HCT116 (cell line): ENCODE measurements around the gene THAP2. TPM values are rescaled to one million over a fixed set of nuclear protein-coding genes. Genes with fewer than 3 reads are reported as not detected.

Experiments
- ATAC-seq: fragments of 200-7000 bp; cut with Tn5 transposase; 2 replicates; pipeline ENCODE4 v1.9.1; 2020; ENCODE audit warnings: mild to moderate bottlenecking, moderate library complexity
- BruUV-seq: library from RNA; stranded (reverse); fragments of 400-500 nt; replicated peaks from 2 replicates; lab custom pipeline; 2021; lab: Mats Ljungman, UMichigan
- CTCF ChIA-PET: fragments of 300-600 bp; sonication (Branson Sonifier 250); formaldehyde crosslinking; loops from one replicate; lab custom pipeline; 2021; ENCODE audit warnings: antibody characterized with exemption; lab: Charles Lee
- POLR2A ChIA-PET: fragments of 300-600, 350-600 bp; sonication (Branson Sonifier 250); formaldehyde crosslinking; loops from one replicate; lab custom pipeline; 2021; ENCODE audit warnings: antibody characterized with exemption; lab: Charles Lee
- RAD21 ChIA-PET, 2 experiments: fragments of 300-600 bp; sonication (Branson Sonifier 250); formaldehyde crosslinking; loops; one replicate each; lab custom pipeline; 2023; ENCODE audit warnings: low total read pairs in 2 of 2; ENCODE audit not compliant: uncharacterized antibody in 2 of 2, unreplicated experiment in 2 of 2, low non-redundant PET in 1 of 2; lab: Charles Lee
- DNase-seq: peaks from one replicate; pipeline ENCODE4 v3.0.0-alpha.2; 2010; ENCODE audit warnings: low read depth, low spot score
- H2AFZ ChIP-seq: fragments of 200-600 bp; shearing (Covaris generic), sonication (generic); 2 replicates; pipeline ENCODE4 v1.6.1; 2017; ENCODE audit warnings: low read depth, mixed run types, mixed read lengths, antibody characterized with exemption, low read length; ENCODE audit not compliant: poor library complexity, severe bottlenecking
- H3K27ac ChIP-seq: 2 replicates; pipeline ENCODE4 v1.5.1; 2012; ENCODE audit warnings: low read depth, low read length
- H3K27me3 ChIP-seq: fragments of 200-600 bp; sonication (generic); 2 replicates; pipeline ENCODE4 v1.6.1; 2016; ENCODE audit warnings: mixed run types, low read length, mixed read lengths; ENCODE audit not compliant: insufficient read depth
- H3K36me3 ChIP-seq, 2 experiments: fragments of 200-500 bp in 1 of 2; fragments of 200-600 bp in 1 of 2; sonication (Bioruptor generic) in 1 of 2; sonication (generic) in 1 of 2; 2 replicates each; pipeline versions ENCODE4 v1.5.1 to v1.6.1; 2014 to 2016; ENCODE audit warnings: low read length in 2 of 2, inconsistent platforms in 1 of 2, mixed read lengths in 1 of 2, mixed run types in 1 of 2; ENCODE audit not compliant: insufficient read depth in 2 of 2, control insufficient read depth in 1 of 2
- H3K4me1 ChIP-seq, 2 experiments: fragments of 200-600 bp in 1 of 2; sonication (generic) in 1 of 2; 2 replicates each; pipeline versions ENCODE4 v1.5.1 to v1.6.1; 2012 to 2017; ENCODE audit warnings: low read length in 2 of 2, inconsistent platforms in 1 of 2, mild to moderate bottlenecking in 1 of 2, mixed read lengths in 1 of 2, mixed run types in 1 of 2, moderate library complexity in 1 of 2; ENCODE audit not compliant: insufficient read depth in 2 of 2, control insufficient read depth in 1 of 2
- H3K4me2 ChIP-seq: fragments of 200-600 bp; sonication (generic); 2 replicates; pipeline ENCODE4 v1.6.1; 2017; ENCODE audit warnings: mixed run types, low read length, mixed read lengths
- H3K4me3 ChIP-seq, 2 experiments: fragments of 200-600 bp in 1 of 2; sonication (generic) in 1 of 2; replicated peaks in 1 of 2; 2 replicates each; pipeline ENCODE4 v1.5.1; 2011 to 2016; ENCODE audit warnings: low read length in 2 of 2, control low read depth in 1 of 2, low read depth in 1 of 2, mild to moderate bottlenecking in 1 of 2, mixed read lengths in 1 of 2, mixed run types in 1 of 2
- H3K79me2 ChIP-seq: fragments of 200-600 bp; sonication (generic); 2 replicates; pipeline ENCODE4 v1.6.1; 2017; ENCODE audit warnings: mild to moderate bottlenecking, mixed run types, low read length, moderate library complexity, mixed read lengths; ENCODE audit not compliant: insufficient read depth
- H3K9ac ChIP-seq: fragments of 200-600 bp; sonication (generic); 2 replicates; pipeline ENCODE4 v1.6.1; 2016; ENCODE audit warnings: low read length, mixed read lengths
- H3K9me2 ChIP-seq: fragments of 200-600 bp; sonication (generic), shearing (Covaris generic); 2 replicates; pipeline ENCODE4 v1.6.1; 2017; ENCODE audit warnings: mixed run types, mild to moderate bottlenecking, moderate library complexity; ENCODE audit not compliant: insufficient read depth
- H3K9me3 ChIP-seq, 2 experiments: fragments of 200-500 bp in 1 of 2; fragments of 200-600 bp in 1 of 2; sonication (Bioruptor generic) in 1 of 2; sonication (generic) in 1 of 2; 2 replicates each; pipeline ENCODE4 v1.6.1; 2014 to 2017; ENCODE audit warnings: low read length in 2 of 2, mixed read lengths in 2 of 2, inconsistent platforms in 1 of 2, low read depth in 1 of 2, mild to moderate bottlenecking in 1 of 2, mixed run types in 1 of 2, moderate library complexity in 1 of 2; ENCODE audit not compliant: control insufficient read depth in 1 of 2, insufficient read depth in 1 of 2
- H4K20me1 ChIP-seq: fragments of 200-600 bp; sonication (generic), shearing (Covaris generic); 2 replicates; pipeline ENCODE4 v1.6.1; 2017; ENCODE audit warnings: mixed run types, mild to moderate bottlenecking, moderate library complexity; ENCODE audit not compliant: insufficient read depth
- EZH2 ChIP-seq: fragments of 200-600 bp; sonication (generic); IDR thresholded peaks from 2 replicates; pipeline ENCODE4 v1.6.1; 2017; ENCODE audit warnings: antibody characterized with exemption, mixed run types
- EZH2phosphoT487 ChIP-seq: fragments of 200-600 bp; IDR thresholded peaks from 2 replicates; pipeline ENCODE4 v1.6.1; 2018; ENCODE audit warnings: antibody characterized with exemption, borderline replicate concordance
- FOSL1 ChIP-seq: IDR thresholded peaks from 2 replicates; pipeline ENCODE4 v1.6.1; 2012; ENCODE audit warnings: low read depth
- POLR2A ChIP-seq: IDR thresholded peaks from 2 replicates; pipeline ENCODE4 v1.7.0; 2011; ENCODE audit warnings: borderline replicate concordance; ENCODE audit not compliant: insufficient read depth, insufficient read length; ENCODE audit errors: extremely low read depth
- POLR2AphosphoS5 ChIP-seq: IDR thresholded peaks from 2 replicates; pipeline ENCODE4 v1.6.1; 2011; ENCODE audit warnings: mild to moderate bottlenecking, low read depth, low read length, moderate library complexity
- TCF7L2 ChIP-seq: IDR thresholded peaks from 2 replicates; pipeline ENCODE4 v1.7.0; 2011; ENCODE audit warnings: borderline replicate concordance, inconsistent platforms; ENCODE audit not compliant: insufficient read depth, insufficient read length; ENCODE audit errors: extremely low read depth
- intact Hi-C: fragments of 100-400 bp; cut with micrococcal nuclease; formaldehyde crosslinking; loops from 2 replicates; pipeline ENCODE4 v1.10.0; 2022
- total RNA-seq: library from RNA; stranded (reverse); gene quantifications from one replicate; pipeline ENCODE4 v1.2.1, GENCODE V29; 2021; ENCODE audit not compliant: unreplicated experiment
- TF ChIP-seq, protein P1 (sequence below), 3 experiments: fragments of 200-600 bp in 1 of 3; sonication (generic) in 1 of 3; IDR thresholded peaks in 2 of 3; conservative IDR thresholded peaks in 1 of 3; 2 replicates each; pipeline ENCODE4 v1.5.1; 2012 to 2017; ENCODE audit warnings: low read depth in 2 of 3, low read length in 2 of 3, antibody characterized with exemption in 1 of 3, borderline replicate concordance in 1 of 3, control low read depth in 1 of 3, mild to moderate bottlenecking in 1 of 3, mixed read lengths in 1 of 3, mixed run types in 1 of 3, moderate library complexity in 1 of 3; ENCODE audit not compliant: insufficient read depth in 1 of 3
- TF ChIP-seq, protein P2 (sequence below): IDR thresholded peaks from 2 replicates; pipeline ENCODE4 v1.6.1; 2012
- TF ChIP-seq, protein P3 (sequence below): IDR thresholded peaks from 2 replicates; pipeline ENCODE4 v1.6.1; 2012; ENCODE audit warnings: low read depth
- TF ChIP-seq, protein P4 (sequence below): IDR thresholded peaks from 2 replicates; pipeline ENCODE4 v1.6.1; 2011; ENCODE audit warnings: mild to moderate bottlenecking, low read length, moderate library complexity; ENCODE audit not compliant: insufficient replicate concordance; ENCODE audit errors: extremely low read depth

Gene THAP2
- total RNA-seq, 1 experiment from 2014 or later, result 3.7 TPM

DNA sequence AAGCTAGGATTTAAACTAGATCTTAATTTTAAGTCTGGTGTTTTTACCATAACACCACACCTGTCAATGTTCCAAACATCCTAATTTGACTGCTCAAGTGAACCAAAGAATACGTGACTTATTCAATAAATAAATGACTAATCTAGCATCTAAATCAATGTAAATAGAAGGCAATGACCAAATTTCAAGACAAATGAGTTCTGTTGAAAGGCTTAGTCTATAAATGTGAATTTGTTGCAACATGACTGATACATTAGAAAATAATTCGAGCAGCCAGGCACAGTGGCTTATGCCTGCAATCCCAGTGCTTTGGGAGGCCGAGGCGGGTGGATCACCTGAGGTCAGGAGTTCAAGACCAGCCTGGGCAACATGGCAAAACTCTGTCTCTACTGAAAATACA, 15.6 kb upstream of the THAP2 start (continued):
- TF ChIP-seq EZH2phosphoT487, result no peak

DNA sequence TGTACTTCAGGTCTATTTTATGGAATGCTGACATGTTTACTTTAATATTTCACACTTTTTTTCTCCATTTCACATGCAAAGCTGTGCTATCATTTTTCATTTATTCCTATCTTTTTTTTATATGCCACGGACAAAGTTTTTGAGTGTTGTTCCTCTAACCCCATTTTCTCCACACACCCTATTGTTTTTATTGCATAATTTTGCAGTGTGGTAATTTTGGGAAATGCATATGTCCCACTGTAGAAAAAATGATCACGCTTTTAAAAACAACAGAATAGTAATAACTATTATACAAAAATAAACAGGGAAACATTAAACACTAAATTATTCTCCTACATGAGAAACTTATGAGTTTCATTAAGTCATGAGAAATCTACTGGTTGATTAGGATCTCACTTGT, 14.7 kb upstream of the THAP2 start:
- RAD21 ChIA-PET, result no interaction called here
- Histone ChIP-seq H3K27me3 (no peaks in the 10 kb centered on the region), H3K79me2 (peaks cover 95% of the 10 kb centered on the region), H3K4me2 (no peak overlapping the region), H3K27ac (no peak overlapping the region), H3K4me1 (no peaks in the 10 kb centered on the region), H3K9me2 (no peaks in the 10 kb centered on the region), H3K4me3 (no peak overlapping the region), H3K9me3 (peaks cover 0 to 4% of the 10 kb centered on the region in 2 experiments; a peak in 1 of 4 replicates), H4K20me1 (peaks cover 6% of the 10 kb centered on the region; the same call in 1 of the 2 replicates), H2AFZ (no peak overlapping the region), H3K36me3 (peaks cover 23 to 34% of the 10 kb centered on the region in 2 experiments), H3K9ac (no peak overlapping the region)
- ATAC-seq (no peak), DNase-seq (no peak)
- TF ChIP-seq, protein P1, sequence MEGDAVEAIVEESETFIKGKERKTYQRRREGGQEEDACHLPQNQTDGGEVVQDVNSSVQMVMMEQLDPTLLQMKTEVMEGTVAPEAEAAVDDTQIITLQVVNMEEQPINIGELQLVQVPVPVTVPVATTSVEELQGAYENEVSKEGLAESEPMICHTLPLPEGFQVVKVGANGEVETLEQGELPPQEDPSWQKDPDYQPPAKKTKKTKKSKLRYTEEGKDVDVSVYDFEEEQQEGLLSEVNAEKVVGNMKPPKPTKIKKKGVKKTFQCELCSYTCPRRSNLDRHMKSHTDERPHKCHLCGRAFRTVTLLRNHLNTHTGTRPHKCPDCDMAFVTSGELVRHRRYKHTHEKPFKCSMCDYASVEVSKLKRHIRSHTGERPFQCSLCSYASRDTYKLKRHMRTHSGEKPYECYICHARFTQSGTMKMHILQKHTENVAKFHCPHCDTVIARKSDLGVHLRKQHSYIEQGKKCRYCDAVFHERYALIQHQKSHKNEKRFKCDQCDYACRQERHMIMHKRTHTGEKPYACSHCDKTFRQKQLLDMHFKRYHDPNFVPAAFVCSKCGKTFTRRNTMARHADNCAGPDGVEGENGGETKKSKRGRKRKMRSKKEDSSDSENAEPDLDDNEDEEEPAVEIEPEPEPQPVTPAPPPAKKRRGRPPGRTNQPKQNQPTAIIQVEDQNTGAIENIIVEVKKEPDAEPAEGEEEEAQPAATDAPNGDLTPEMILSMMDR (IDR thresholded peaks at IDR 0.05 in 2 of 3, conservative IDR thresholded peaks at IDR 0.05 in 1 of 3; ENCODE audit: borderline replicate concordance in 1 of 3, insufficient read depth in 1 of 3, low read depth in 2 of 3, low read length in 2 of 3), result no peak
- TF ChIP-seq TCF7L2 (no peak), EZH2phosphoT487 (no peak), EZH2 (no peak), POLR2A (no peak), POLR2AphosphoS5 (no peak), FOSL1 (no peak)
- TF ChIP-seq, protein P2, sequence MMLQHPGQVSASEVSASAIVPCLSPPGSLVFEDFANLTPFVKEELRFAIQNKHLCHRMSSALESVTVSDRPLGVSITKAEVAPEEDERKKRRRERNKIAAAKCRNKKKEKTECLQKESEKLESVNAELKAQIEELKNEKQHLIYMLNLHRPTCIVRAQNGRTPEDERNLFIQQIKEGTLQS, result no peak
- TF ChIP-seq, protein P3, sequence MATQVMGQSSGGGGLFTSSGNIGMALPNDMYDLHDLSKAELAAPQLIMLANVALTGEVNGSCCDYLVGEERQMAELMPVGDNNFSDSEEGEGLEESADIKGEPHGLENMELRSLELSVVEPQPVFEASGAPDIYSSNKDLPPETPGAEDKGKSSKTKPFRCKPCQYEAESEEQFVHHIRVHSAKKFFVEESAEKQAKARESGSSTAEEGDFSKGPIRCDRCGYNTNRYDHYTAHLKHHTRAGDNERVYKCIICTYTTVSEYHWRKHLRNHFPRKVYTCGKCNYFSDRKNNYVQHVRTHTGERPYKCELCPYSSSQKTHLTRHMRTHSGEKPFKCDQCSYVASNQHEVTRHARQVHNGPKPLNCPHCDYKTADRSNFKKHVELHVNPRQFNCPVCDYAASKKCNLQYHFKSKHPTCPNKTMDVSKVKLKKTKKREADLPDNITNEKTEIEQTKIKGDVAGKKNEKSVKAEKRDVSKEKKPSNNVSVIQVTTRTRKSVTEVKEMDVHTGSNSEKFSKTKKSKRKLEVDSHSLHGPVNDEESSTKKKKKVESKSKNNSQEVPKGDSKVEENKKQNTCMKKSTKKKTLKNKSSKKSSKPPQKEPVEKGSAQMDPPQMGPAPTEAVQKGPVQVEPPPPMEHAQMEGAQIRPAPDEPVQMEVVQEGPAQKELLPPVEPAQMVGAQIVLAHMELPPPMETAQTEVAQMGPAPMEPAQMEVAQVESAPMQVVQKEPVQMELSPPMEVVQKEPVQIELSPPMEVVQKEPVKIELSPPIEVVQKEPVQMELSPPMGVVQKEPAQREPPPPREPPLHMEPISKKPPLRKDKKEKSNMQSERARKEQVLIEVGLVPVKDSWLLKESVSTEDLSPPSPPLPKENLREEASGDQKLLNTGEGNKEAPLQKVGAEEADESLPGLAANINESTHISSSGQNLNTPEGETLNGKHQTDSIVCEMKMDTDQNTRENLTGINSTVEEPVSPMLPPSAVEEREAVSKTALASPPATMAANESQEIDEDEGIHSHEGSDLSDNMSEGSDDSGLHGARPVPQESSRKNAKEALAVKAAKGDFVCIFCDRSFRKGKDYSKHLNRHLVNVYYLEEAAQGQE, result no peak
- TF ChIP-seq, protein P4, sequence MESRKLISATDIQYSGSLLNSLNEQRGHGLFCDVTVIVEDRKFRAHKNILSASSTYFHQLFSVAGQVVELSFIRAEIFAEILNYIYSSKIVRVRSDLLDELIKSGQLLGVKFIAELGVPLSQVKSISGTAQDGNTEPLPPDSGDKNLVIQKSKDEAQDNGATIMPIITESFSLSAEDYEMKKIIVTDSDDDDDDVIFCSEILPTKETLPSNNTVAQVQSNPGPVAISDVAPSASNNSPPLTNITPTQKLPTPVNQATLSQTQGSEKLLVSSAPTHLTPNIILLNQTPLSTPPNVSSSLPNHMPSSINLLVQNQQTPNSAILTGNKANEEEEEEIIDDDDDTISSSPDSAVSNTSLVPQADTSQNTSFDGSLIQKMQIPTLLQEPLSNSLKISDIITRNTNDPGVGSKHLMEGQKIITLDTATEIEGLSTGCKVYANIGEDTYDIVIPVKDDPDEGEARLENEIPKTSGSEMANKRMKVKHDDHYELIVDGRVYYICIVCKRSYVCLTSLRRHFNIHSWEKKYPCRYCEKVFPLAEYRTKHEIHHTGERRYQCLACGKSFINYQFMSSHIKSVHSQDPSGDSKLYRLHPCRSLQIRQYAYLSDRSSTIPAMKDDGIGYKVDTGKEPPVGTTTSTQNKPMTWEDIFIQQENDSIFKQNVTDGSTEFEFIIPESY, result no peak
- CTCF ChIA-PET, result interaction anchor here (1.7 kb wide), 1 partner anchor 97 kb away, joined by 6 read pairs; no protein-coding TSS in a partner anchor
- BruUV-seq, result no TSS peak
- intact Hi-C loops, result no loop called here
- POLR2A ChIA-PET, result no interaction called here
